ENCODE results near the gene CHRNB2. TPM values are rescaled to one million over a fixed set of nuclear protein-coding genes. Genes with fewer than 3 reads are reported as not detected.

The CHRNB2 gene
- total RNA-seq, 2 experiments from 2014 or later = not detected

DNA sequence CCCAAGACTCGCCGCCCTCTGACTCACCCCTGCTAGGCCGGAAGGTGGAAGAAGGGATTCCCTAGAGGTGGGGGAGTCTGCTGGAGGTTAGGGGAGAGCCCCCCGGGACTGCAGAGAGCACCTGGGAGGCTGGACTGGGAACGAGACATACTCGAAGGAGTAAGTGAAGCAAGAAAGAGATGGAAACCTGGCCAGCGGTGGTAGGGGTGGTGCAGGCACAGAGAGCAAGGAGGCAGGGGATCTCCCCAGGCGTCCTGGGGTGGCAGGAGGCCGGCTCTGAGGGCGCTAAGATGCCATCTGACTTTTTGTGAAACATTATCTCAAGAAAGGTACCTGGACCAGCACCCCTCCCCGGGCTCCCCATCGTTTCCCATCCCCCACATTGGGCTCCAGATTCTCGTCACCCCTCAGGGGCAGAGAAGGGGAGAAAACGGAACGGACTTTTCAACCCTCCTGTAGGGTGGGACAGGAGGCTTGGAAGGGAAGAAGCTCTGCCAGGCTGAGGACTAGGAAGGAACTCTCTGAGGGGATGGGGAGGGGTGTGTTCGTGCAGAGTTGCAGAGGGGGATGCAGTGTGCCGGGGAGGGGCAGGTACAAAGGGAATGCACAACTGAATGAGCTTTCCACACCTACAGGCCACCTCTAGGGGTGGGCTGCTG, 708 bp downstream of the CHRNB2 start:
- CTCF ChIA-PET = interaction anchor here (1.2 to 2.1 kb wide), 3 partner anchors 9 to 368 kb away, joined by 3 to 7 read pairs (median 3); partner anchors contain the start of gene PMVK
- intact Hi-C loops (cut with micrococcal nuclease) = loop anchor here (10.0 kb wide), 1 partner anchor 307 kb away; the partner anchor contains the start of gene KCNN3
- DNase-seq = no peak
- POLR2A ChIA-PET = no interaction called here
- H3K36me3 Mint-ChIP-seq (ENCODE audit: low read depth) = no peaks in the 10 kb centered on the region
- peaks cover 11% of the 10 kb centered on the region for H3K27me3 Mint-ChIP-seq
- H3K4me1 Mint-ChIP-seq (ENCODE audit: low read depth) = peaks cover 4% of the 10 kb centered on the region
- H3K4me3 Mint-ChIP-seq = no peak overlapping the region
- no peak overlapping the region for H3K27ac Mint-ChIP-seq
- H3K9me3 Mint-ChIP-seq = no peaks in the 10 kb centered on the region
- TF ChIP-seq, protein P1, sequence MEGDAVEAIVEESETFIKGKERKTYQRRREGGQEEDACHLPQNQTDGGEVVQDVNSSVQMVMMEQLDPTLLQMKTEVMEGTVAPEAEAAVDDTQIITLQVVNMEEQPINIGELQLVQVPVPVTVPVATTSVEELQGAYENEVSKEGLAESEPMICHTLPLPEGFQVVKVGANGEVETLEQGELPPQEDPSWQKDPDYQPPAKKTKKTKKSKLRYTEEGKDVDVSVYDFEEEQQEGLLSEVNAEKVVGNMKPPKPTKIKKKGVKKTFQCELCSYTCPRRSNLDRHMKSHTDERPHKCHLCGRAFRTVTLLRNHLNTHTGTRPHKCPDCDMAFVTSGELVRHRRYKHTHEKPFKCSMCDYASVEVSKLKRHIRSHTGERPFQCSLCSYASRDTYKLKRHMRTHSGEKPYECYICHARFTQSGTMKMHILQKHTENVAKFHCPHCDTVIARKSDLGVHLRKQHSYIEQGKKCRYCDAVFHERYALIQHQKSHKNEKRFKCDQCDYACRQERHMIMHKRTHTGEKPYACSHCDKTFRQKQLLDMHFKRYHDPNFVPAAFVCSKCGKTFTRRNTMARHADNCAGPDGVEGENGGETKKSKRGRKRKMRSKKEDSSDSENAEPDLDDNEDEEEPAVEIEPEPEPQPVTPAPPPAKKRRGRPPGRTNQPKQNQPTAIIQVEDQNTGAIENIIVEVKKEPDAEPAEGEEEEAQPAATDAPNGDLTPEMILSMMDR (IDR thresholded peaks at IDR 0.05) = no peak
- no peak for ATAC-seq

DNA sequence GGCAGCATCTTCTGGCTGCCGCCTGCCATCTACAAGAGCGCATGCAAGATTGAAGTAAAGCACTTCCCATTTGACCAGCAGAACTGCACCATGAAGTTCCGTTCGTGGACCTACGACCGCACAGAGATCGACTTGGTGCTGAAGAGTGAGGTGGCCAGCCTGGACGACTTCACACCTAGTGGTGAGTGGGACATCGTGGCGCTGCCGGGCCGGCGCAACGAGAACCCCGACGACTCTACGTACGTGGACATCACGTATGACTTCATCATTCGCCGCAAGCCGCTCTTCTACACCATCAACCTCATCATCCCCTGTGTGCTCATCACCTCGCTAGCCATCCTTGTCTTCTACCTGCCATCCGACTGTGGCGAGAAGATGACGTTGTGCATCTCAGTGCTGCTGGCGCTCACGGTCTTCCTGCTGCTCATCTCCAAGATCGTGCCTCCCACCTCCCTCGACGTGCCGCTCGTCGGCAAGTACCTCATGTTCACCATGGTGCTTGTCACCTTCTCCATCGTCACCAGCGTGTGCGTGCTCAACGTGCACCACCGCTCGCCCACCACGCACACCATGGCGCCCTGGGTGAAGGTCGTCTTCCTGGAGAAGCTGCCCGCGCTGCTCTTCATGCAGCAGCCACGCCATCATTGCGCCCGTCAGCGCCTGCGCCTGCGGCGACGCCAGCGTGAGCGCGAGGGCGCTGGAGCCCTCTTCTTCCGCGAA, 3.8 kb downstream of the CHRNB2 start:
- peaks cover 4% of the 10 kb centered on the region for H3K4me1 Mint-ChIP-seq (ENCODE audit: low read depth)
- H3K27ac Mint-ChIP-seq = no peak overlapping the region
- POLR2A ChIA-PET = no interaction called here

DNA sequence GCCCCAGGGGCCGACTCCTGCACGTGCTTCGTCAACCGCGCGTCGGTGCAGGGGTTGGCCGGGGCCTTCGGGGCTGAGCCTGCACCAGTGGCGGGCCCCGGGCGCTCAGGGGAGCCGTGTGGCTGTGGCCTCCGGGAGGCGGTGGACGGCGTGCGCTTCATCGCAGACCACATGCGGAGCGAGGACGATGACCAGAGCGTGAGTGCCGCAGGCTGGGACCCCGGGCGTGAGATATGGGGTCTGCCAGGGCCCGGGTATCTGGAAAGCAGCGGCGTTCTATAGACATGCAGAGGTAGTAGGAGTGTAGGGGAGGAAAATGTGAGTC, 4.3 kb downstream of the CHRNB2 start:
- Mint-ChIP-seq H3K4me3 (no peak overlapping the region), H3K4me1 (ENCODE audit: low read depth) (peaks cover 4% of the 10 kb centered on the region), H3K36me3 (ENCODE audit: low read depth) (no peaks in the 10 kb centered on the region), H3K27me3 (peaks cover 5% of the 10 kb centered on the region), H3K9me3 (no peaks in the 10 kb centered on the region), H3K27ac (no peak overlapping the region)
- intact Hi-C loops (cut with micrococcal nuclease) = no loop called here
- ChIA-PET CTCF (no interaction called here), POLR2A (interaction anchor here (1.6 kb wide), 1 partner anchor 12 kb away, joined by 5 read pairs; no protein-coding TSS in a partner anchor)
- no peak for DNase-seq
- TF ChIP-seq, protein P1 (IDR thresholded peaks at IDR 0.05) = no peak
- ATAC-seq = no peak

More for the DNA sequence above, 3.8 kb downstream of the CHRNB2 start:
- CTCF ChIA-PET = no interaction called here
- no peaks in the 10 kb centered on the region for H3K9me3 Mint-ChIP-seq
- ATAC-seq (no peak), DNase-seq (no peak)
- no peak overlapping the region for H3K4me3 Mint-ChIP-seq
- TF ChIP-seq, protein P1 (IDR thresholded peaks at IDR 0.05) = no peak
- peaks cover 10% of the 10 kb centered on the region for H3K27me3 Mint-ChIP-seq
- intact Hi-C loops (cut with micrococcal nuclease) = no loop called here
- no peaks in the 10 kb centered on the region for H3K36me3 Mint-ChIP-seq (ENCODE audit: low read depth)

DNA sequence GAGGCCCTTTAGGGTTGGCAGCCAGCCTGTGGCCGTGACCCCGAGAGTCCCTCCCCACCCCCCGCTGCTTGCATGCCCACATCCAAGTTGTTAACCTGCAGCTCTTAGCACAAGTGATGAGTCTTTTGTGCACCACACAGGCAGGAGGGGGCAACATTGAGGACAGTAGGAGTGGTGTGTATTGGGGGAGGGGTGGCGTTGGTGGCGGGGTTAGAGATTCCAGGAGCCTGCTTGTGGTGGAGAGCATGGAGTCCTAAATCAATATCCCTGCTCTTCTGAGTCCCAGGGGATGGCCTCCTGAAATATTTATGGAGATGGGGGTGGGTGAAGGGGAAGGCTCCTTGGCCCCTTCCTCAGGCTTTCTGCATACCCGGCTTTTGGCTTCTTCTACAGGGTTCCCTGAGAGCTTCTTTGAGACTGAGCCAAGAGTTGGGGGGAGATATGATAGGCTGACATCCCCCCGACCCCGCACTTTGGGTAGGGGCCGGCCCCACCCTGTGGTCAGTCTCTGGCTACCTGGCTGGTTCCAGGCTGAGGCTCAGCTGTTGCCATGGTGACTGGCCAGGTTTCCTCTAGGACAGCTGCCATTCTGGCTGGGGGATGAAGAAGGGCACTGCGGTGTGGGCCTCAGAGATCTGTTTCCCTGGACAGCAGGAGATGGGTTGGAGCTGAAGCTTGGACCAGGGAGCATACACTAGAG, 5.0 kb downstream of the CHRNB2 start:
- DNase-seq (no peak), ATAC-seq (no peak)
- Mint-ChIP-seq H3K36me3 (ENCODE audit: low read depth) (no peaks in the 10 kb centered on the region), H3K27ac (no peak overlapping the region), H3K27me3 (peaks cover under 1% of the 10 kb centered on the region), H3K4me3 (no peak overlapping the region), H3K4me1 (ENCODE audit: low read depth) (peaks cover 1% of the 10 kb centered on the region), H3K9me3 (no peaks in the 10 kb centered on the region)
- POLR2A ChIA-PET = interaction anchor here (0.8 to 1.6 kb wide), 3 partner anchors 11 to 83 kb away, joined by 3 to 5 read pairs (median 3); no protein-coding TSS in a partner anchor
- CTCF ChIA-PET = no interaction called here
- TF ChIP-seq, protein P1 (IDR thresholded peaks at IDR 0.05) = no peak
- intact Hi-C loops (cut with micrococcal nuclease) = no loop called here

Data from activated CD8-positive, alpha-beta T cell treated with anti-CD3 and anti-CD28 coated beads for 36 hours (primary cell).